ENCODE data around the gene MIA.
"Not testable (repeated sequence)": the region's sequence is repeated elsewhere in the genome, so short reads cannot be mapped to it uniquely, and the experiment has no call there.

The MIA gene

DNA sequence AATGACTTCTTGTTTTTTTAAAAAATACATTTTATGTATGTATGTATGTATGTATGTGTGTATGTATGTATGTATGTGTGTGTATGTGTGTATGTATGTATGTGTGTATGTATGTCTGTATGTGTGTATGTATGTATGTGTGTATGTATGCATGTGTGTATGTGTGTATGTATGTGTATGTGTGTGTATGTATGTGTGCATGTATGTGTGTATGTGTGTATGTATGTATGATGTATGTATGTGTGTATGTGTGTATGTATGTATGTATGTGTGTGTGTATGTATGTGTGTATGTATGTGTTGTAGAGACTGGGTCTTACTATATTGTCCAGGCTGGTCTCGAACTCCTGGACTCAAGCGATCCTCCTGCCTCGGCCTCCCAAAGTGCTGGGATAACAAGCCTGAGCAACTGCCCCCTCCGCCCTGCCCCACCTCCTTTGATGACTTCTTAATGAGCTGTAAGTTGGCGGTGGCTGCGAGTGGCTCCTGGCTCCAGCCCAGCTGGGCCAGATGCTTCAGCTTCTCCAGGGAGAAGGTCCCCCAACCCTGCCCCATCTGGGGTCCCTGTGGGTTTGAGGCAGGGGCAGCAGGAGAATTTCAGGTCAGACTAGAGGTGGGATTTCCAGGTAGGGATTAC lies 50.3 kb downstream of the MIA start:
- DNase-seq, result not testable (repeated sequence)

DNA sequence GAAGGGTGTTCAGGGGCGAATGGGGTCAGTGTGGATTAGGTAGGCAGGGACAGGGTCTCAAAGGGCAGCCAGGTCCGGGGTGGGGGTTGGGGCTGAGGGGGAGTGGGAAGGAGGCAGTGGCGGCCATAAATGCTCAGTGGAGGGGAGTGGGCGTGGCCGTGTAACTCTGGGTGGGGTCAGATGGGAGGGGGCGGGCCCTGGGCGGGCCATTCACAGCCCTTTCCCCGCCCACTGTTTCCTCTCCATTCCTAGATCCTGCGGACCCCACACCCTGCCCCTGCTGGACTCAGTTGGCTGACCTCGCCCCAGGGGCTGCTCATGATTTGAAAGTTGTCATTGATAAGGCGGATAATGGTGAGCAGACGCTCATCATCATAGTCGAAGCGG lies 51.0 kb downstream of the MIA start:
- not testable (repeated sequence) for DNase-seq

DNA sequence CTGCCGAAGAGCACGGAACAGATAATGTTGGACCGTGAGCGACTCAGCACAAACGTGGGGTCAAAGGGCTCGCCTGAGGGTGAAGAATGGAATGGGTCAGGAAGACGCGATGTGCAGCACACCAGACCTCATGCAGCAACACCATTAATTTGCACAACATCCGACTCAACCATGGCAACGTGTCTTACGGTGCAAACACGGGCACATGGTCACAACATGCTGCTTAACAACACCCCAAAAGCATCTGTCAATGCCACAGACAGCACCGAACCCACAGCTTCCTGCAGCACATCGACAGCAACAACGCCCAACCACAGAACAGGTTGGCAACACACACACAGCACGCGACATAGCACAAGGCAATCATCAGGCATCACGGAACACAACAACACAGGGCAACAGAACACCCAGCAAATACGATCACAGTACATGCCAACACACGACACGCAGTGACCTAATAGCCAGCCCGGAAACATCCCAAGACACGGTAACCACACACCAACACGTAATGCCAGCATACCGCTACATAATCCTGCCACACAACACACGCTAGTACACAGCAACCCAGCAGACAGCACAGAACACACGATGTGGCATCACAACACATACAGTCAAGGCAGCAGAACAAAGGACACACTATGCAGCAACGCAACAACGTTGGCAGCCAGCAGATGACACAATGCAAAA lies 51.5 kb downstream of the MIA start:
- DNase-seq, result not testable (repeated sequence)
